ENCODE results near the gene APP.

The APP gene

DNA sequence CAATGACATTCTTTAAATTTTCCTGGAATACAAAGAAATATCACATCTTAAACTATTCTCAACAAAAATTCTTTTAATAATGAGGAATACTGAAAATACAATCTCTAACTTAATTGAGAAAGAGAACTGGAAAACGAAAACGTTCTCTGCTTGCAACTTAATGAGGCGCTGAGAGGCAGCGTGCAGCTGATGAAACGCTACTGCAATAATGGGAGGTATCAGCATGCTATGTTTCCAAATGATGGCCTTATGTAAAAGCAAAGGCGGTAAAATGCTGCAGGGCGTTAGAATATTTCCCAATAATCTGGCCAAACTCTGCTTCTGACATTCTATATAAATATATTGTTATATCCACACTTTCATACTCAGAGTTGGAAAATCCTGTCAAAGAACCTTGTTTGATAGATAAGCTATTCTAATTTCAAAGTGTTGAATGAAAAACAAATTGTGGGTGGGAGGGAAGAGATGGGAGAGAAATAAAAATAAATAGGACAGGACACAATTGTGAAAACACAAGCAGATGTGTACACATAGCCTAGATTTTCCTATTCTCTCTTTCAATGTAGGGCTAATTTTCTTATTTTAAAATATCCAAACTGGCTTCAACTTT lies 70.9 kb downstream of the APP start:
- no peak overlapping the region; the same call in 1 of the 2 replicates for H3K9ac ChIP-seq (ENCODE audit: low read length)

DNA sequence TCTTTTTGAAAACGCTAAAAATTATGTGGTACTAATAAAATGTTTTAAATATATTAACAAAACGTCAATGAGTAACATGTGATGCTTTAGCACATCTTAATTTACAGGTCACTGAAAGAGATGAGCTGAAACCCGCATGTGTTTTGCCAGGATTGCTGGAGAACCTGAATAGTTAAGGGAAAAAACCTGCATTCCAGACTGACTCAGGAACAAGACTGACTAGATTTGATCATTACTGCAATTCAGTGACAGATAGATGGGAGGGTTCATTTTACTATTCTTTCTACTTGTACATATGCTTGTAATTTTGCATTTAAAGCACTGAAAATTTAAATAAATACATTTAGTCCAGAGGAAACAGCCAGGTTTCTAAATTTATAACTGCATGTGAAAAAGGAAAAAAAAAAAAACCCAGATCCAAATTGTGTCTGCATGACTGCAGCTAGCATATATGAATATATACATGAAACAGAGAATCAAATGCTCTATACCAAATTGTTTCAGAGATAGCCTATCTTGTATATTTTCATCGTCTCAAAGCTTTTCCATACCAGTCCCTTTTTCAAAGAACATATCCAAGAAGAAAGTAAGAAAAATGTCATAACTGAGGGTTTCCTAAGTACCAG lies 71.7 kb downstream of the APP start:
- Histone ChIP-seq H3K79me2 (ENCODE audit: low read length) (no peaks in the 10 kb centered on the region), H3K36me3 (replicated peaks; ENCODE audit: low read depth, low read length) (no peaks in the 10 kb centered on the region), H4K20me1 (ENCODE audit: insufficient read depth, low read length) (no peaks in the 10 kb centered on the region), H3K4me2 (ENCODE audit: low read length) (peak overlapping the region; percentile 65), H3K9ac (ENCODE audit: low read length) (no peak overlapping the region; the same call in 1 of the 2 replicates), H3K27me3 (ENCODE audit: low read depth, low read length) (no peaks in the 10 kb centered on the region), H3K9me3 (ENCODE audit: insufficient read depth, low read length) (no peaks in the 10 kb centered on the region), H3K4me1 (ENCODE audit: low read length) (peaks cover 21% of the 10 kb centered on the region), H2AFZ (ENCODE audit: low read depth, low read length) (no peak overlapping the region), H3K4me3 (ENCODE audit: low read length) (peak overlapping the region; percentile 58), H3K27ac (ENCODE audit: low read length) (0 out of 2 replicates have a peak overlapping the region, but pooled peaks have one; percentile 19)
- TF ChIP-seq, protein P1, sequence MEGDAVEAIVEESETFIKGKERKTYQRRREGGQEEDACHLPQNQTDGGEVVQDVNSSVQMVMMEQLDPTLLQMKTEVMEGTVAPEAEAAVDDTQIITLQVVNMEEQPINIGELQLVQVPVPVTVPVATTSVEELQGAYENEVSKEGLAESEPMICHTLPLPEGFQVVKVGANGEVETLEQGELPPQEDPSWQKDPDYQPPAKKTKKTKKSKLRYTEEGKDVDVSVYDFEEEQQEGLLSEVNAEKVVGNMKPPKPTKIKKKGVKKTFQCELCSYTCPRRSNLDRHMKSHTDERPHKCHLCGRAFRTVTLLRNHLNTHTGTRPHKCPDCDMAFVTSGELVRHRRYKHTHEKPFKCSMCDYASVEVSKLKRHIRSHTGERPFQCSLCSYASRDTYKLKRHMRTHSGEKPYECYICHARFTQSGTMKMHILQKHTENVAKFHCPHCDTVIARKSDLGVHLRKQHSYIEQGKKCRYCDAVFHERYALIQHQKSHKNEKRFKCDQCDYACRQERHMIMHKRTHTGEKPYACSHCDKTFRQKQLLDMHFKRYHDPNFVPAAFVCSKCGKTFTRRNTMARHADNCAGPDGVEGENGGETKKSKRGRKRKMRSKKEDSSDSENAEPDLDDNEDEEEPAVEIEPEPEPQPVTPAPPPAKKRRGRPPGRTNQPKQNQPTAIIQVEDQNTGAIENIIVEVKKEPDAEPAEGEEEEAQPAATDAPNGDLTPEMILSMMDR (IDR thresholded peaks at IDR 0.05; ENCODE audit: low read depth, low read length) = no peak
- TF ChIP-seq EZH2phosphoT487 (IDR thresholded peaks at IDR 0.05; ENCODE audit: low read depth) = no peak

More for the DNA sequence above, 70.9 kb downstream of the APP start:
- Histone ChIP-seq H3K27ac (ENCODE audit: low read length) (0 out of 2 replicates have a peak overlapping the region, but pooled peaks have one; percentile 19), H3K79me2 (ENCODE audit: low read length) (no peaks in the 10 kb centered on the region), H3K4me2 (ENCODE audit: low read length) (peak overlapping the region; percentile 65), H3K4me1 (ENCODE audit: low read length) (peaks cover 21% of the 10 kb centered on the region), H2AFZ (ENCODE audit: low read depth, low read length) (no peak overlapping the region), H3K9me3 (ENCODE audit: insufficient read depth, low read length) (no peaks in the 10 kb centered on the region), H3K36me3 (replicated peaks; ENCODE audit: low read depth, low read length) (no peaks in the 10 kb centered on the region), H4K20me1 (ENCODE audit: insufficient read depth, low read length) (no peaks in the 10 kb centered on the region), H3K27me3 (ENCODE audit: low read depth, low read length) (no peaks in the 10 kb centered on the region), H3K4me3 (ENCODE audit: low read length) (peak overlapping the region; percentile 58)
- TF ChIP-seq EZH2phosphoT487 (IDR thresholded peaks at IDR 0.05; ENCODE audit: low read depth) = no peak
- TF ChIP-seq, protein P1 (IDR thresholded peaks at IDR 0.05; ENCODE audit: low read depth, low read length) = no peak

DNA sequence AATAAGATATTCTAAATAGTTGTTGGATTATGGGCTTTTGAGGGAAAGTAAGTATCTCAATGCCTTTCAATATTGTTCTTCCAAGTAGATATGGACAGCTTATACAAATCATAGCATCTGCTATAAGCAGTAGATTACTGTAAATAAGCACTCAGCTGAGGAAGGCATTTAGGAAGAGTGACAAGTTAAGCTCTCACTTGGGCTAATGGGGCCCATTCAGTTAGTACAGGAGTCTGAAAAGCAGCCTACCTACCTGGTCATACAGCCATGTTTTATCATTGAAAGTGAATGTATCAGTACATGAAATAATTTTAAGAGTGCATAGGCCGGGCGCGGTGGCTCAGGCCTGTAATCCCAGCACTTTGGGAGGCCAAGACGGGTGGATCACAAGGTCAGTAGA lies 73.1 kb downstream of the APP start:
- no peak overlapping the region for H3K27ac ChIP-seq (ENCODE audit: low read length)
- H4K20me1 ChIP-seq (ENCODE audit: insufficient read depth, low read length) = no peaks in the 10 kb centered on the region

More for the DNA sequence above, 73.1 kb downstream of the APP start:
- Histone ChIP-seq H3K4me2 (ENCODE audit: low read length) (no peak overlapping the region), H3K36me3 (replicated peaks; ENCODE audit: low read depth, low read length) (no peaks in the 10 kb centered on the region), H3K9me3 (ENCODE audit: insufficient read depth, low read length) (no peaks in the 10 kb centered on the region), H3K27me3 (ENCODE audit: low read depth, low read length) (no peaks in the 10 kb centered on the region), H2AFZ (ENCODE audit: low read depth, low read length) (no peak overlapping the region), H3K4me1 (ENCODE audit: low read length) (peaks cover 21% of the 10 kb centered on the region), H3K9ac (ENCODE audit: low read length) (no peak overlapping the region), H3K79me2 (ENCODE audit: low read length) (no peaks in the 10 kb centered on the region), H3K4me3 (ENCODE audit: low read length) (no peak overlapping the region)
- TF ChIP-seq, protein P1 (IDR thresholded peaks at IDR 0.05; ENCODE audit: low read depth, low read length) = no peak
- TF ChIP-seq EZH2phosphoT487 (IDR thresholded peaks at IDR 0.05; ENCODE audit: low read depth) = no peak

Measured in OCI-LY3 (cell line).